ENCODE measurements around the gene GPR150.

GPR150 gene

DNA sequence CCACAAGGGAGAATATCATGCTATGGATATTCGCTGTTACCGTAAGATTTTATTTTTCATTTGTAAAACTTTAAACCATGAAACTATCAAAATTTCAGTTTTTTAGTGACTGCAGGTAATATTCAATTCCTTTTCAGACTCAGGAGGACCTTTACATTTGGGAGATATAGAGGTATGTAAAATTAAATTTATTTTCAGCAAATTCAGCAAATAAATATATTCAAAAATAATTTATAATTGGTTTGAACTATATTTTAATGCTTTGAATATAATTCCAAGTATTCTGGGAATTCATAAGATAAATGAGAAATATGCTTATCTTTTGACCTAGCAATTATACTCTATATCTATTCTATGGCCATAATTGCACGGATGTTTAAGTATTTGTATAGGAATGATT is 34.3 kb downstream of the GPR150 start:
- no peak for DNase-seq

DNA sequence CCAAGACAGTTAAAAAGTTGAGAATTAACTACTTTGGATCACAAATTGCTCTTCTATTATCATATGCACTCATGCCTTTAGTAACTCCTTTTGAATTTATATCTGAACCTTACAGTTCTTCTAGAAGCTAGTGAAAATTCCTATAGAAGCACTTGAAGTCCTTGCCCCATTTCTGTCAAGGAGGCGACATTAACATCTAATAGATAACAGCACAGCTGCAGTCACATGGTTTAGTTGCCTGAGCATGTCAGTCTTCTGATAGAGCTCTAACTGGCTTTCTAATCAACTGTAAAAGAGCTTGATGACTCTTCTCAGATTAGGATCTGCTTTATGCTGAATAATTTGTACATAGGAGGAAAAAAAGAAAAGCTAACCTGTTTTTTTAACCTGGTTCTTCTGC is 35.7 kb downstream of the GPR150 start:
- no peak for DNase-seq

DNA sequence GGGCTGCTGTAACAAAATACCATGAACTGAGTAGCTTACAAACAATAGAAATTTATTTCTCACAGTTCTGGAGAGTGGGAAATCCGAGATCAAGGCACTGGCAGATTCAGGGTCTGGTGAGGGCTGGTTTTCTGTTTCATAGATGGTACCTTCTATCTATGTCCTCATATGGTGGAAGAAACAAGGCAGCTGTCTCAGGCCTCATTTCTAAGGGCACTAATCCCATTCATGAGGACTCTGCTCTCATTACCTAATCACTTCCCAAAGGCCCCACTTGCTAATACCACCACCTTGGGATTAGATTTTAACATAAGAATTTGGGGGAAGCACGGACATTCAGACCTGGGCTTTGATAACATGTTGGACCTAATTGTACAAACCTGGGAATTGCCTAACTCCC is 40.2 kb downstream of the GPR150 start:
- DNase-seq: no peak

DNA sequence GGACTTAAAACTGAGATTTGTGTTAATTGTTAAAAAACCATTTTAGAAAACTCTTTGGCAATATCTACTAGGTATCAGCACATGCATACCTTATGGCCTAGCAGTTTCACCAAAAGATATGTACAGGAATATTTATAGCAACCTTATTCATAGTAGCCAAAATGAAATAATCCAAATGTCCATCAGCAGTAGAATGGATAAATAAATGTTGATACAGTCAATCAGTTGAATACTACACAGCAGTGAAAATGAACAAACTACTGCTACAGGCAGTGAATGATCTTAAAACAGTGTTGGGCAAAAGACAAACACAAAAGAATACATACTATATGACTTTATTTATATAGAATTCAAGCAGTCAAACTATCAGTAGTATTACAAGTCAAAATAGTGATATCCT is 43.1 kb downstream of the GPR150 start:
- no peak for DNase-seq

DNA sequence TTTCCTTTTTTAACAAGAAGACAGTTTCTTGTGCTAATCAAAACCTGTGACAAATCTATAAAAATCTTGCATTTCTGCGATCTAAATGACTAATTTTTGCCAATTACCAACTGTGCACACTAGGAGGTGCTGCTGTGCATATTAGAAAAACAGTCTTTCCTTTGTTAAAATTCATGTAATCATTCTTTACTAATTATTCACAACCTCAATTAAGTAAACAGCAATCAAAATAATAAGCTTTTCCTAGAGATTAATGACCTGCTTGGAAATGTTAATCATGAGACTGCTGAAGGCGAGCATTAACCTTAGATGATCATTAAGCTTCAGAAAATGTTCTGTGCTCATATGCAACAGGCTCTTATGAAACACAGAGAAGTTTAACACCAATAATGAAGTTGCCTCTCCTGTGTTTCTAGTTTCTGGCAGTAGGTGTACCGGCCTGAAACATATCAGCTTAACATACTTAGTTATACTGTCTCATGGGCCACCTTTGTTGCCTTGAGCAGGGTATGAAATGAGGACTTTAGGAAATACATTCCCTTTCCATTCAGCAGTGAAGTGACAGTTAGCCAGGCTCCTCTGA is 44.4 kb downstream of the GPR150 start:
- no peak for DNase-seq

DNA sequence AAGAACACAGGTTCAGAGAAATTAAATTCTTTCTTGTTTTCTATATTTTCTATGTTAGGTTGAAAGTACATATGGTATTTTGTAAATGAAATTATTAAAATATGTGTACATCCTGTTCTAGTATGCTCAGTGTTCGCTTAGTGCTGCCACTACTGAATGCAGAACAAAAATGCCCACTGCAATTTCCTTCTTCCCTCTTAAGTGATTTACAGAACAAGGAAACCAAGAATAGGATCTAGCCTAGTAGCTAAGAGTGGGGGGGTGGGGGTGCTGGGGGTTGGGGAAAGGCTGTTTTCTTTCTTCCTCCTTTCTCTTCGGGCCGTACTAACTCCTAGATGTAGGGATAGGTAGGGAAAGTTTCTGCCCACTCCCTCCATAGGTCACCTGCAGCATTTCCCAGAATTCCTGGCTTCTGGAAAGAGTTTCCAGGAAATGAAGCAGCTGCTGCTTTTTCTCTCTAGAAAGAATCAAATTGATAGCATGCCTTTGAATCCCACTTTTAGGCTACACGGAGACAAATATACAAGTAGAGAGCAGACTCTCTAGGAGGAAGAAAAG is 47.3 kb downstream of the GPR150 start:
- no peak for DNase-seq

DNA sequence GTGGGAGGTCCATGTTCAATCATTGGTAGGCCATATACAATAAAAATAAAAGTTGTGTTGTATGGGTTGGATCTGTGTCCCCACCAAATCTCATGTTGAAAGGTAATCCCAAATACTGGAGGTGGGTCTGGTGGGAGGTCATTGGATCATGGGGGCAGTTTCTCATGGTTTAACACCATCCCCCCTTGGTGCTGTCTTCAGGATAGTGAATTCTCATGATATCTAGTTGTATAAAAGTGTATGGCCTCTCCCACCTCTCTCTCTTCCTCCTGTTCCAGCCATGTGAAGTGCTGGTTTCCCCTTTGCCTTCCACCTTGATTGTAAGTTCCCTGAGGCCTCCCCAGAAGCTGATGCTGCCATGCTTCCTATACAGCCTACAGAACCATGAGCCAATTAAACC is 47.8 kb downstream of the GPR150 start:
- DNase-seq: no peak

DNA sequence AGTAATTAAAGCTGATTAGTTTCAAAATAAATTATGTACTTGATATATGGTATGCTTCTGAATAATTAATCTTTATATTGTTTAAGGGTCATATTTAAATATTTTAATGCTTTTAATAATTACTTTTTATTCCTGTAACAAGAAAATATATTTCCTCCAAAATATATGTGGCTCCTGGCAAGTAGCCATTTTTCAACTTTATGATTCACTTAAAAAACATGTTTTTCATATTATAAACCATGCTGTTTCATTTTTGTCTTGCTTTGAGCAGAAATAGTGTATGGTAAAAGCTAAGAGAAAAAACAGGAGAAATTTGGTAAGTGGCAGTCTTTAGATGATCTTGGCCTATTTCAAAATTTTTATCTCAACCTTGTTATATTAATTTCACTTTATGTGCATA is 48.3 kb downstream of the GPR150 start:
- no peak for DNase-seq

DNA sequence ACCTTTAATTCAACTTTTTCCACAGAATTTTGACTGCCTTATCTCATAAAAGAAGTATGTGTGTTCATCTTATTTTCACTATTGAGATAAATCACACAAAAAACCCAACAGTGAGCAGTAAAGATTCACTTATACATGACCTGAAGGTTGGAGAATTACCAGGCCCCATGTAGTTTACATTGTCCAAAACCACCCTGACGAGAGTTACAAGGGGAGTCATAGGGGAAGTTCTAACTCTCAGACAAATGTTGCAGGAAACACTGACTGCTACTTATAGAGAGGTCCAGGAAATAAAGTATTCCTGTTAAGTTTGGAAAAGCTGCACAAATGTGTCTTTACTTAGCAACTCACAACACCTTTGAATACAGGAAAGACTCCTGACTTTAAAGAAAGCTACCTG is 48.8 kb downstream of the GPR150 start:
- no peak for DNase-seq

DNA sequence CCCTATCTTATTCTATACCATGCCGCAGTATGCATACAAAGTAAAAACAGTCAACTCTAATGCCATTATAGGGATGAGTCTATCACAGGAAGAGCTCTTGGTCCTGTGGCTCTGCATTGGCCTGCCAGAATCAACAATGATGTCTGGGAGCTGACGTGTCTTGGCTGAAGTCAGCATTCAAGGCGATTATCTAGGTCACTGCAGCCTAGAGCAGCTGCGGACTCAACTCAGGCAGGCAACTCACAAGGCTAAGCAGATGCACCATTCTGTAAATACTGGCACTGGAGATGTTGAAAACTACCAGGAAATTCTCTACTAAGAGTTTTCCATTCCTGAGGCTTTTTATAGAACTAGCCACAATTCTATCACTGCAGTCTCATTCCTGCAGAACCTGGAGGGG is 49.7 kb downstream of the GPR150 start:
- DNase-seq: no peak

DNA sequence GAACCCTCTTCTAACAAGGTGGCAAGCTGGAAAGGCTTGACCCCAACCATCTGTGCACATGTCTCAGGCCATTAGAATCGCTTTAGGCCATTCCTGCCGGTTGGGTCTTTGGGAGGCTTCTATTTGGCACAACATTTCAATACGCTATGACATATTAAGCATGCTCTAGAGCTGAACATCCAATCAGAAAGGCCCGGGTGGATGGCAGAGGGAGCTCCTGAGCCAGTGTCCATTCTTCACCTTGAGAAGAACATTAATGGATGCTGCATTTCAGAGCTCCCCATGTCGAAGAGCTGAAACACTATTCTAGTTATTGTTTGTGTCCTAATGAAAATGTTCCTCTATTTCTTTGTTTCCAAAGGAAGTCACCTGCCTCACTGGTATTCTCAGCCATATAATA is 50.1 kb downstream of the GPR150 start:
- DNase-seq: no peak

DNA sequence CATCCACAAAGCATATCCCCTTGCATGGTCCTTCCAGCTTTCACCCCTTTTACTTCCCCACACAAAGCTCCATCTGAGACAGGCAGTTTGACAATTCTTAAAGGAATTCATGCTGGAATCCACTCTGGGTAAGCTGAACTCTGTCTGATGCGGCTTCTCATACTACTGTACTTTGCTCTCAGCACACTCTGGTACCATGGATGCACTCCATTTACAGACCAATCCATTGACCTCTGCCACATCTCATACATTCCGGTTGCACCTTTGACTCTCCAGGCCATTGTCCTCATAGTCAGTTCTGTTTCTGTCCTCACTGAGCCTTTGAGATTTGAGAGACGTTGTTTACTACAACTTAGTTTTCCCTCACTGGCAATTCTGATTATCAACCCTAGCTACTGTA is 50.7 kb downstream of the GPR150 start:
- no peak for DNase-seq
